Upper lobe of left lung (tissue), 4 donors: ENCODE data around the gene SLC47A1.

Source experiments
- CTCF ChIP-seq, 6 experiments: fragments of 450-650 bp in 4 of 6; fragments of 200-600 bp in 2 of 6; sonication (generic) in 2 of 6; IDR thresholded peaks; one replicate each; pipeline ENCODE4 v1.5.1; 2016 to 2019; ENCODE audit warnings: antibody characterized with exemption in 6 of 6
- EP300 ChIP-seq, 4 donors: sonication (generic); formaldehyde crosslinking; IDR thresholded peaks; one replicate each; pipeline ENCODE4 v1.5.1; 2017; ENCODE audit warnings: antibody characterized with exemption in 4 of 4, control low read depth in 2 of 4
- POLR2A ChIP-seq, 4 donors: fragments of 450-650 bp; IDR thresholded peaks; one replicate each; pipeline ENCODE4 v1.5.1; 2016 to 2017; ENCODE audit warnings: antibody characterized with exemption in 4 of 4, mild to moderate bottlenecking in 2 of 4
- POLR2AphosphoS5 ChIP-seq, 2 donors: sonication (generic); formaldehyde crosslinking; IDR thresholded peaks; one replicate each; pipeline ENCODE4 v1.5.1; 2017; ENCODE audit warnings: antibody characterized with exemption in 2 of 2

- no peak for TF ChIP-seq CTCF (IDR thresholded peaks at IDR 0.05)
- TF ChIP-seq POLR2A (IDR thresholded peaks at IDR 0.05): no peak
- no peak for TF ChIP-seq EP300 (IDR thresholded peaks at IDR 0.05)
- TF ChIP-seq POLR2AphosphoS5 (IDR thresholded peaks at IDR 0.05): no peak
These were observed 3.5 kb downstream of the SLC47A1 start for GRCh38 chr17:19537111-19537510.
